Coronary artery (tissue), 2 donors: ENCODE measurements around the gene ARHGEF1.

ENCODE experiments used
- DNase-seq: peaks from one replicate; pipeline ENCODE4 v3.0.0-alpha.2; 2017; ENCODE audit warnings: low spot score
- H3K27ac ChIP-seq, 2 donors: fragments of 200-600 bp; sonication (generic); one replicate each; pipeline ENCODE4 v1.5.1; 2016 to 2019
- H3K4me3 ChIP-seq: fragments of 200-600 bp; sonication (generic); 2 replicates; pipeline ENCODE4 v1.5.1; 2016; ENCODE audit warnings: mild to moderate bottlenecking, moderate library complexity
- TF ChIP-seq, protein P1 (sequence below): fragments of 200-600 bp; sonication (generic); IDR thresholded peaks from one replicate; pipeline ENCODE4 v1.5.1; 2019; ENCODE audit warnings: antibody characterized with exemption

ARHGEF1 gene

DNA sequence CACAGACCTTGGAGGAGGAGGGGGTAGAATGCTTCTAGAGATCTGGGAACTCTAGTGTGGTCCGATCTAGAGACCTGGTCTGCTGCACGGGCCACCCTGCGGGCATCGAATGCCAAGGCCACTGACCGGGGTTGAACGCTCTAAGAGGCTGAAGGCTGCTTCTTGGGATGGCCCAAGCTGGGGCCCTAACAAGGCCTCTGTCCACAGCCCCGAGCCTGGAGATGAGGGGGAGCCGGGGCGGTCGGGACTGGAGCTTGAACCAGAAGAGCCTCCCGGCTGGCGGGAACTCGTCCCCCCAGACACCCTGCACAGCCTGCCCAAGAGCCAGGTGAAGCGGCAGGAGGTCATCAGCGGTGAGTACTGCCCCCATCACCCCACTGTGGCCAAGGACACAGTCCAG is 15.3 kb downstream of the ARHGEF1 start:
- Histone ChIP-seq H3K27ac (no peak overlapping the region), H3K4me3 (no peak overlapping the region)
- TF ChIP-seq, protein P1, sequence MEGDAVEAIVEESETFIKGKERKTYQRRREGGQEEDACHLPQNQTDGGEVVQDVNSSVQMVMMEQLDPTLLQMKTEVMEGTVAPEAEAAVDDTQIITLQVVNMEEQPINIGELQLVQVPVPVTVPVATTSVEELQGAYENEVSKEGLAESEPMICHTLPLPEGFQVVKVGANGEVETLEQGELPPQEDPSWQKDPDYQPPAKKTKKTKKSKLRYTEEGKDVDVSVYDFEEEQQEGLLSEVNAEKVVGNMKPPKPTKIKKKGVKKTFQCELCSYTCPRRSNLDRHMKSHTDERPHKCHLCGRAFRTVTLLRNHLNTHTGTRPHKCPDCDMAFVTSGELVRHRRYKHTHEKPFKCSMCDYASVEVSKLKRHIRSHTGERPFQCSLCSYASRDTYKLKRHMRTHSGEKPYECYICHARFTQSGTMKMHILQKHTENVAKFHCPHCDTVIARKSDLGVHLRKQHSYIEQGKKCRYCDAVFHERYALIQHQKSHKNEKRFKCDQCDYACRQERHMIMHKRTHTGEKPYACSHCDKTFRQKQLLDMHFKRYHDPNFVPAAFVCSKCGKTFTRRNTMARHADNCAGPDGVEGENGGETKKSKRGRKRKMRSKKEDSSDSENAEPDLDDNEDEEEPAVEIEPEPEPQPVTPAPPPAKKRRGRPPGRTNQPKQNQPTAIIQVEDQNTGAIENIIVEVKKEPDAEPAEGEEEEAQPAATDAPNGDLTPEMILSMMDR: no peak
- no peak for DNase-seq

DNA sequence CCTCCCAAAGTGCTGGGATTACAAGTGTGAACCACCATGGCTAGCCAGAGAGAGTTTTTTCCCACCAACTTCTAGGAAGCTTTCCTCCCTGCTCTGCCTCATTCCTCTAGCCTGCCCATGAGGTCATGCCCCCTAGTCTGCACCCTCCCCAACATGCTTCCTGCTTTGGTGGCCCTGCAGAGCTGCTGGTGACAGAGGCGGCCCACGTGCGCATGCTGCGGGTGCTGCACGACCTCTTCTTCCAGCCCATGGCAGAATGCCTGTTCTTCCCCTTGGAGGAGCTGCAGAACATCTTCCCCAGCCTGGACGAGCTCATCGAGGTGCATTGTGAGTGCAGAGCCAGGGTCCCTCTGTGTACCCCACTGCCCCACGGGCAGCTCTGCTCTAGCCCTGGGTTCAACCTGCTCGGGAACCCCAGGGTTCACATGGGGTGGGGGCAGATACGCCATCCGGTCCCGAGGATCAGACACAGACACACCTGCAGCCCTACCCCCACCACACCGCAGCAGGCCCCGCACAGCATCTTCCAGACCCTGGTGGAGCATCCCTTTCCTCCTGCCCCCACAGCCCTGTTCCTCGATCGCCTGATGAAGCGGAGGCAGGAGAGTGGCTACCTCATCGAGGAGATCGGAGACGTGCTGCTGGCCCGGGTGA is 18.9 kb downstream of the ARHGEF1 start:
- TF ChIP-seq, protein P1: no peak
- H3K4me3 ChIP-seq: no peak overlapping the region
- DNase-seq: no peak
- H3K27ac ChIP-seq: no peak overlapping the region

DNA sequence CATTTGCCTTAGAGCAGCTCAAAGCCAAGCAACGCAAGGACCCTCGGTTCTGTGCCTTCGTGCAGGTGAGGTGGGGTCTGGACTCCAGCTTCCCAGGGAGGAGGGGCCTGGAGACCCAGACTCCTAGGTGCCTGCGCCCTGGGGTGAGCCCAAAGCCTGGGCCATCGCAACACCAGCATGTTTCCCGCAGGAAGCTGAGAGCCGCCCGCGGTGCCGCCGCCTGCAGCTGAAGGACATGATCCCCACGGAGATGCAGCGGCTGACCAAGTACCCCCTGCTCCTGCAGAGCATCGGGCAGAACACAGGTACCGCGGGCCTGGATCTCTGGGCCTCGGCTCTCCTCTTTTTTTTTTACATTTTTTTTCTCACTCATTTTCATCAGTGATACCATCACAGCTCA is 19.6 kb downstream of the ARHGEF1 start:
- Histone ChIP-seq H3K4me3 (no peak overlapping the region), H3K27ac (no peak overlapping the region)
- DNase-seq: no peak
- TF ChIP-seq, protein P1: no peak

DNA sequence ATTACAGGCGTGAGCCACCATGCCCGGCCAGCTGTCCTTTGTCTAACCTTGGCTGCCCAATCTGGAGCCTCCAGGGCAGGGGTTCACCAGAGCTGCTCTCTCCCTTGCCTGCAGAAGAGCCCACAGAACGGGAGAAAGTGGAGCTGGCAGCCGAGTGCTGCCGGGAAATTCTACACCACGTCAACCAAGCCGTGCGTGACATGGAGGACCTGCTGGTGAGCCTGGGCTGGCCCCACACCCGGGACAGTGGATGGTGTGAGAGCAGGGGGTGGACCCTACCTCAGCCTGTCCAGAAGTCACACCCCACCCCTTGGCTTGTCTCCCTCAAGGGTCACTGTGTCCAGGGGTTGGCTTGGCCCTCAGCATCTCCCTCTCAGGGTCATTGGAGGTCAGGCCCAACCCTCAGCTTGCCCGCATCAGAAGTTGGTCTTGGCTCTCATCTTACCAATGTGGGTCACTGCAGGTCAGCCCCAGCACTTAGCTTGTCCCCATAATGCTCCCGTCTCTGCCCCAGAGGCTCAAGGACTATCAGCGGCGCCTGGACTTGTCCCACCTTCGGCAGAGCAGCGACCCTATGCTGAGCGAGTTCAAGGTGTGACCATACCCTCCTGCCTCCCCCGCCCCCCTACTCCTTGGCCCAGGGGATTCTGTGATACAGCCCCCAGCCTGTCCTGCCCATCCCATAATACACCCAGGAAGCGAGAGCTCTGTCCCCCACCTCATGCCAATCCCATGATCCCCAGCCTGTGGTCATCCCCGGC is 20.4 kb downstream of the ARHGEF1 start:
- no peak for DNase-seq
- Histone ChIP-seq H3K4me3 (no peak overlapping the region), H3K27ac (no peak overlapping the region)
- TF ChIP-seq, protein P1: no peak

DNA sequence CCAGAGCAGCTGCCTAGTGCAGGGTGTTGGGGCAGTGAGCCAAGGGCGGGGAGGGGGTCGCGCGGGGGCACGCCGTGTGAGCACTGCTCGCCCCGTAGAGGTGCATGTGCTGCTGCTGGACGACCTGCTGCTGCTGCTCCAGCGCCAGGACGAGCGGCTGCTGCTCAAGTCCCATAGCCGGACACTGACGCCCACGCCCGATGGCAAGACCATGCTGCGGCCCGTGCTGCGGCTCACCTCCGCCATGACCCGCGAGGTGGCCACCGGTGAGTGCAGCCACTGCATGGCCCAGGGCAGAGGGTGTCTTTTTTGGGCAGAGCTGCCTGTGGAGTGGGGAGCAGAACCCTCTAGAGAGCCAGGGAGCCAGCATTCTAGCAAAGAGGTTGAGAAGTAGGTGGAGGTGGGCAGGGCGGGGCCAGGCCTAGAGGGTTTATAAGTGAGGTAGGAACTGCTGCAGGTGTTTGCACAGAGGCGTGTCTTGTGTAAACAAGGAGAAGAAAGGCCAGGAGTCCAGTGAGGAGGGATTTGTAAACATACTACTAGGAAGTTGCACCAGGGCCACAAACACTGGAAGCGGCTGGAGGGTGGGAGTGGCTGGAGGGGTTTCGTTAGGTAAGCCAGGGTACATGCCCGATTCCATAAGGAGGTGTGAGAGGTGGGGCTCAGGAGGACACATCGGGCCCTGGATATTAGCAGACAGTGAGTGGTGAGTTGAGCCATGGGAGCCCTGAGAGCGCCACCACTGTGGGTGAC is 21.3 kb downstream of the ARHGEF1 start:
- H3K4me3 ChIP-seq: no peak overlapping the region
- no peak for DNase-seq
- TF ChIP-seq, protein P1: no peak
- no peak overlapping the region for H3K27ac ChIP-seq

DNA sequence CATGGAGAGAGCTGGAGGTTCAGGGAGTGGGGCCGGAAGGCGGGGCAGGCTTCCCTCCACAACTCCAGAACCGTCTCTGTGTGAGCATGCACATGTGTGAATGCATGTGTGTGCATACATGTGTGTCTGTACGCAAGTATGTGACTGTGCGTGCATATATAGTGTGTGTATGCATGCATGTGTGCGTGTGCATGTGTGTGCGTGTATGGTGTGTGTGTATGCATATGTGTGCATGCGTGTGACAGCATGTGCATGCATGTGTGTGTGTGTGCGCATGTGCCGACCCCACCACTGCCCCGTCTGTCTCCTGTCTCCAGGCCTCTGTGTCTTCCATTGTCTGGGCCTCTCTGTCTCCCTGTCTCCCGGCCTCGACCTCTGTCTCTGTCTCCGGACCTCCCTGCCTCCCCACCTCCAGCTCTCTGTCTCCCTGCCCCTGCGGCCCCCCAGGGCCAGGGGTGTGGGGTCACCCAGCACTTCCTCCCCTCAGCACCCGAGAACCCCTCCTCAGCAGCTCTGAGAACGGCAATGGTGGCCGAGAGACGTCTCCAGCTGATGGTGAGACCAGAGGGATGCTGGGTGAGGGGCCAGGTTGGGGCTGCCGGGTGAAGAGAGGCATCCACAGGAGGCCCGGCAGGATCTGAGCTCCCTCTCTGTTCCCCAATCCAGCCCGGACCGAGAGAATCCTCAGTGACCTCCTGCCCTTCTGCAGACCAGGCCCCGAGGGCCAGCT is 22.5 kb downstream of the ARHGEF1 start:
- no peak for DNase-seq
- Histone ChIP-seq H3K4me3 (no peak overlapping the region), H3K27ac (no peak overlapping the region)
- TF ChIP-seq, protein P1: no peak
